HG02623 (cell line): ENCODE data around the gene ZNF408.

ENCODE experiments used
- ATAC-seq: cut with Tn5 transposase; IDR thresholded peaks from one replicate; pipeline ENCODE4 v1.9.1; 2021; ENCODE audit warnings: moderate library complexity; ENCODE audit not compliant: unreplicated experiment

ZNF408 gene

DNA sequence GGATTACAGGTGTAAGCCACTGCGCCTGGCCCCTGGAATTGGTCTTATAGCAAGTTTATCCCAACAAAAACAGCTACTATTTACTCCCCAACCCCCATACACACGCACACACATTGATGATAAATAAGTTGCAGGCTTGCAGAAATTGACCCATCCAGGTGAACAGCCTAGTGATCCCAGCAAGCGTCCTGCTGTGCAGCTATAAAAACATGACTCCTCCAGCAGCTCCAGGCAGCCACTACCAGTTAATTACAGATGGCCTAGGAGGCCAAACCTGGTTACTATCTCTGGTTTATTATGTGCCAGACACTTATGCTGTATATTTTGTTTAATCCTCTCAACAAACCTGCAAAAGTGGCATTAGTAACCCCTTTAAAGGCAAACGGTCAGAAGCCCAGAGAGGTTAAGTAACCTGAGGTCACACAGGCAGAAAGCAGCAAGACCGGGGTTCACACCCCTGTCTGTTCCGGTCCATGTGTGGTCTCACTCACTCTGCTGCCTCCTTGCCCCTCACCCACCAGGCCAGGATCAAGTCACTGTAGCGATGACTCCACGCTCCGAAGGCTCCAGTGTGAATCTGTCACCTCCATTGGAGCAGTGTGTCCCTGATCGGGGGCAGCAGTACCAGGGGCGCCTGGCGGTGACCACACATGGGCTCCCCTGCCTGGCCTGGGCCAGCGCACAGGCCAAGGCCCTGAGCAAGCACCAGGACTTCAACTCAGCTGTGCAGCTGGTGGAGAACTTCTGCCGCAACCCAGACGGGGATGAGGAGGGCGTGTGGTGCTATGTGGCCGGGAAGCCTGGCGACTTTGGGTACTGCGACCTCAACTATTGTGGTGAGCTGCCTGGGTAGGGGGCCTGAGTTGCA is 24.7 kb downstream of the ZNF408 start:
- no peak for ATAC-seq

DNA sequence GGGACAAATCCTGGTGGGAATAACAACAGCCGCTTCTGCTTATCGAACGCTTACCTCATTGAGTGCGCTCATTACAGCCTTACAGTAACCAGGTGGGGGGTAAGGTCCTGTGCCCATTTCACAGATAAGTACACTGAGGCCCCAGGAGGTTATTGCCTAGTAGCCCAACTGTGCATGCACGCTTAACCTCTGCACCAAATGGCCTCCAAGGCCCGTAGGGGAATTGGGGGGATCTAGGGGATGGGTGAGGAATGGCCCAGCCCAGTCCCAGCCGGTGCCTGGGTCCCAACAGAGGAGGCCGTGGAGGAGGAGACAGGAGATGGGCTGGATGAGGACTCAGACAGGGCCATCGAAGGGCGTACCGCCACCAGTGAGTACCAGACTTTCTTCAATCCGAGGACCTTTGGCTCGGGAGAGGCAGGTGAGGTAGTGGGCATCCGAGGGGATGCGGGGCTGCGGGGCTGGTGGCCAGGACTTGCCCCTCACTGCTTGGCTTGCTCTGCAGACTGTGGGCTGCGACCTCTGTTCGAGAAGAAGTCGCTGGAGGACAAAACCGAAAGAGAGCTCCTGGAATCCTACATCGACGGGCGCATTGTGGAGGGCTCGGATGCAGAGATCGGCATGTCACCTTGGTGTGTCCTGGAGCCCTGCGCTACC is 25.5 kb downstream of the ZNF408 start:
- ATAC-seq = no peak

GRCh38 chr11:46727952-46728658 is 27.3 kb downstream of the ZNF408 start:
- no peak for ATAC-seq

GRCh38 chr11:46728659-46729040 is 27.8 kb downstream of the ZNF408 start:
- no peak for ATAC-seq

GRCh38 chr11:46729110-46730027 is 28.5 kb downstream of the ZNF408 start:
- ATAC-seq = no peak

- ATAC-seq = no peak
These were observed 30.7 kb downstream of the ZNF408 start for GRCh38 chr11:46731545-46731944.

DNA sequence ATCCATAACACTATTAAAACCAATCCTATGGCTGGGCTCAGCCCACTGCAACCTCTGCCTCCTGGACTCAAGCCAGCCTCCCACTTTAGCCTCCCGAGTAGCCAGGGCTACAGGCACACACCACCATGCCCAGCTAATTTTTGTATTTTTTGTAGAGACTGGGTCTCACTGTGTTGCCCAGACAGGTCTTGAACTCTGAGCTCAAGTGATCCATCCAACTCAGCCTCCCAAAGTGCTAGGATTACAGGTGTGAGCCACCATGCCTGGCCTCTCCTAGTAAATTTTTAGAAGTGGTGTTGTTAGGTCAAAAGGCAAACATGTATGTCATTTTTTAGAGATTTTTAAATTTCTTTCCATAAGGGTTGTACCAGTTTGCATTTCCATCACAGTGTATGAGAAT is 32.4 kb downstream of the ZNF408 start:
- ATAC-seq = no peak

GRCh38 chr11:46736146-46736545 is 35.3 kb downstream of the ZNF408 start:
- ATAC-seq = no peak

- ATAC-seq = no peak
These were observed 35.8 kb downstream of the ZNF408 start for GRCh38 chr11:46736615-46737014.

GRCh38 chr11:46737699-46738098 is 36.9 kb downstream of the ZNF408 start:
- ATAC-seq = no peak

- no peak for ATAC-seq
These were observed 38.1 kb downstream of the ZNF408 start for GRCh38 chr11:46738887-46739286.

DNA sequence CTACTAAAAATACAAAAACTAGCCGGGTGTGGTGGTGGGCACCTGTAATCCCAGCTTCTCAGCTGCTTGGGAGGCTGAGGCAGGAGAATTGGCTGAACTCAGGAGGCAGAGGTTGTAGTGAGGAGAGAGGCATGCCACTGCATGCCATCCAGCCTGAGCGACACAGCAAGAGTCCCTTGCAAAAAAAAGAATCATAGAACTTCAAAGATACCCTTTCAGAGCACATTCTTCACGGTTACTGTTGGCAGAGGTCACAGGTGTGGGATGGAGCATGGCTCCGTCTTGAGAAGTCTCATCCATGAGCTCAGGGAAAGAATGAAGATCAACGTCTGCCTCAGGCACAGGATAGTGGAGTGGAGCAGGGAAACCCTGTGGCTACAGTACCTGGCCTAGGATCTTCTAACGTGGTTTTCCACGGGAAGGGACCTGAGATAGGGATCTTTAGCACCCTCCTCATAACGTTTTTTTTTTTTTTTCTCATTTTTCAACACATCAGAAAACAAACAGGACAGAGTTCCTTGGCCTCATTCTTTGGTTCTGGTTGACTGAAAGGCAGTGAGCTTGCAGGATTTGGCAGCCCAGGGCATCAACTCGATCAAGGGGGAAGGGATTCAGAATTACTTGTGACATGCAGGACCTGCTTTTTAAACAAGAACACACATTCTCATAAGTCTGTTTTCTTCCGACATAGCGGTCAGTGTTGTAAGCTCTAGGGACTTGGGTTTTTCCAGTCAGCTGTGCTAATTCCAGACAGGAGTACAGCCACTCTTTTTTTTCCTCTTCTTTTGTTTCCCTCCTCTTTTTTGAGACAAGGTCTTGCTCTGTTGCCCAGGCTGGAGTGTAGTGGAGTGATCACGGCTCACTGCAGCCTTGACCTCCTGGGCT is 41.0 kb downstream of the ZNF408 start:
- no peak for ATAC-seq

GRCh38 chr11:46743043-46743442 is 42.2 kb downstream of the ZNF408 start:
- ATAC-seq = no peak

- ATAC-seq = no peak
These were observed 43.0 kb downstream of the ZNF408 start for GRCh38 chr11:46743693-46744339.

- ATAC-seq = no peak
These were observed 44.5 kb downstream of the ZNF408 start for GRCh38 chr11:46745328-46745727.

GRCh38 chr11:46745995-46746394 is 45.2 kb downstream of the ZNF408 start:
- no peak for ATAC-seq

DNA sequence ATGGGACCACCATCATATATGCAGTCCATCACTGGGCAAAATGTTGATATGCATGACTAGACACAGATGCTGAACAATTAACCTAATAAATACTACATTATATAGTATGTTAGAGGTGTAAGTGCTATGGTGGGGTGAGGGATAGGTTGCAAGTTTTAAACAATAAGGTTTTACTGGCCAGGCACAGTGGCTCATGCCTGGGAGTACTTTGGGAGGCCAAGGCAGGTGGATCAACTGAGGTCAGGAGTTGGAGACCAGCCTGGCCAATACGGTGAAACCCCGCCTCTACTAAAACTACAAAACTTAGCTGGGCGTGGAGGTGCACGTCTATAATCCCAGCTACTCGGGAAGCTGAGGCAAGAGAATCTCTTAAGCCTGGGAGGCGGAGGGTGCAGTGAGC is 46.3 kb downstream of the ZNF408 start:
- ATAC-seq = no peak
